B cell (primary cell): ENCODE results near the gene INKA2. TPM values are rescaled to one million over a fixed set of nuclear protein-coding genes. Genes with fewer than 3 reads are reported as not detected.

Source experiments
- ATAC-seq: fragments of 200-7000 bp; cut with Tn5 transposase; one replicate; pipeline ENCODE4 v1.10.0; 2021; ENCODE audit warnings: low read depth, mild to moderate bottlenecking, moderate number of reproducible peaks, moderate library complexity
- CTCF ChIA-PET: fragments of 350-600 bp; sonication (Branson Sonifier 250); formaldehyde crosslinking; loops from one replicate; lab custom pipeline; 2021; ENCODE audit warnings: antibody characterized with exemption, inconsistent platforms; lab: Charles Lee
- POLR2A ChIA-PET: fragments of 350-600 bp; sonication (Branson Sonifier 250); formaldehyde crosslinking; loops from one replicate; lab custom pipeline; 2021; ENCODE audit warnings: antibody characterized with exemption; lab: Charles Lee
- DNase-seq: peaks from one replicate; pipeline ENCODE4 v3.0.0; 2013
- H2AFZ ChIP-seq: 2 replicates; pipeline ENCODE4 v1.6.1; 2012; ENCODE audit warnings: mild to moderate bottlenecking, low read depth, low read length; ENCODE audit not compliant: insufficient read depth, poor library complexity, severe bottlenecking
- H3K27ac ChIP-seq, 2 donors: 1 replicate in 1 of 2; 2 replicates in 1 of 2; pipeline ENCODE4 v1.5.1; 2012 to 2013; ENCODE audit warnings: low read length in 2 of 2, mild to moderate bottlenecking in 2 of 2, moderate library complexity in 1 of 2
- H3K27me3 ChIP-seq, 4 experiments: fragments of 200-600 bp in 1 of 4; sonication (generic) in 1 of 4; replicated peaks in 1 of 4; 1 replicate in 2 of 4; 2 replicates in 2 of 4; pipeline versions ENCODE4 v1.6.1 to v1.7.0; 2013 to 2016; ENCODE audit warnings: low read length in 3 of 4, mild to moderate bottlenecking in 2 of 4, mixed read lengths in 1 of 4, moderate library complexity in 1 of 4; ENCODE audit not compliant: insufficient read depth in 4 of 4, control insufficient read depth in 3 of 4; ENCODE audit errors: control extremely low read depth in 1 of 4
- H3K36me3 ChIP-seq, 2 experiments: replicated peaks in 1 of 2; 1 replicate in 1 of 2; 2 replicates in 1 of 2; pipeline versions ENCODE4 v1.6.1 to v1.7.1; 2013; ENCODE audit warnings: low read length in 1 of 2; ENCODE audit not compliant: insufficient read depth in 2 of 2, control insufficient read depth in 1 of 2; ENCODE audit errors: control extremely low read depth in 1 of 2, extremely low read depth in 1 of 2
- H3K4me1 ChIP-seq, 2 donors: fragments of 200-600 bp in 1 of 2; sonication (generic) in 1 of 2; 1 replicate in 1 of 2; 2 replicates in 1 of 2; pipeline versions ENCODE4 v1.5.1 to v1.6.1; 2013 to 2017; ENCODE audit warnings: low read length in 2 of 2; ENCODE audit not compliant: control insufficient read depth in 2 of 2, insufficient read depth in 2 of 2
- H3K4me2 ChIP-seq: replicated peaks from 2 replicates; pipeline ENCODE3; 2012; ENCODE audit warnings: mild to moderate bottlenecking, low read depth, low read length; ENCODE audit not compliant: poor library complexity, severe bottlenecking
- H3K4me3 ChIP-seq, 5 experiments: fragments of 200-600 bp in 1 of 5; sonication (generic) in 1 of 5; 1 replicate in 3 of 5; 2 replicates in 2 of 5; pipeline versions ENCODE4 v1.5.1 to v1.7.0; 2011 to 2016; ENCODE audit warnings: low read length in 4 of 5, mild to moderate bottlenecking in 4 of 5, low read depth in 2 of 5, control low read depth in 1 of 5, moderate library complexity in 1 of 5; ENCODE audit not compliant: insufficient read depth in 1 of 5; ENCODE audit errors: control extremely low read depth in 1 of 5, extremely low read depth in 1 of 5
- H3K79me2 ChIP-seq: fragments of 200-600 bp; sonication (generic); one replicate; pipeline ENCODE4 v1.6.0; 2016; ENCODE audit warnings: low read length; ENCODE audit not compliant: control insufficient read depth, insufficient read depth
- H3K9ac ChIP-seq: fragments of 200-600 bp; sonication (generic); 2 replicates; pipeline ENCODE4 v1.6.1; 2017; ENCODE audit warnings: mild to moderate bottlenecking, low read length, moderate library complexity
- H3K9me3 ChIP-seq, 3 donors: one replicate each; pipeline versions ENCODE4 v1.6.1 to v1.7.1; 2013; ENCODE audit warnings: low read length in 2 of 3; ENCODE audit not compliant: control insufficient read depth in 2 of 3, insufficient read depth in 1 of 3; ENCODE audit errors: control extremely low read depth in 1 of 3
- H4K20me1 ChIP-seq: 2 replicates; pipeline ENCODE4 v1.6.0; 2012; ENCODE audit warnings: mild to moderate bottlenecking, low read length; ENCODE audit not compliant: insufficient read depth, control insufficient read depth, poor library complexity, severe bottlenecking
- H3K27ac Mint-ChIP-seq: one replicate; pipeline ENCODE4 v1.8.0; 2021; ENCODE audit warnings: mixed read lengths
- H3K27me3 Mint-ChIP-seq: one replicate; pipeline ENCODE4 v1.8.0; 2021; ENCODE audit warnings: mixed read lengths
- H3K4me1 Mint-ChIP-seq: one replicate; pipeline ENCODE4 v1.8.0; 2021; ENCODE audit warnings: mixed read lengths
- H3K4me3 Mint-ChIP-seq: one replicate; pipeline ENCODE4 v1.8.0; 2021; ENCODE audit warnings: mixed read lengths
- H3K9me3 Mint-ChIP-seq: one replicate; pipeline ENCODE4 v1.8.0; 2022; ENCODE audit warnings: mixed read lengths; ENCODE audit not compliant: insufficient read depth
- CTCF ChIP-seq: fragments of 200-600 bp; IDR thresholded peaks from one replicate; pipeline ENCODE4 v1.8.0; 2022; ENCODE audit warnings: antibody characterized with exemption, mild to moderate bottlenecking
- EZH2 ChIP-seq: IDR thresholded peaks from 2 replicates; pipeline ENCODE4 v1.6.1; 2012; ENCODE audit warnings: borderline replicate concordance, low read depth, mild to moderate bottlenecking, moderate library complexity, low read length; ENCODE audit not compliant: insufficient read depth, poor library complexity, severe bottlenecking
- WGBS: methylation state at CpG from one replicate; pipeline ENCODE4 v1.1.5; 2013; ENCODE audit warnings: missing lambda C conversion rate; ENCODE audit not compliant: insufficient coverage; 5-methylcytosine and 5-hydroxymethylcytosine counted together
- intact Hi-C: fragments of 100-400 bp; cut with micrococcal nuclease; formaldehyde crosslinking; loops from one replicate; pipeline ENCODE4 v1.10.0; 2022
- polyA plus RNA-seq: library from polyadenylated mRNA; depleted of rRNA; stranded (reverse); fragments of >200 nt; gene quantifications from 2 replicates; pipeline ENCODE4 v1.2.3, GENCODE V29; 2012
- total RNA-seq, 2 donors: library from RNA; stranded (reverse); fragments of 120-200 nt in 1 of 2; gene quantifications; 1 replicate in 1 of 2; 2 replicates in 1 of 2; pipeline versions ENCODE4 v1.2.3 to v1.2.4, GENCODE V29; 2013 to 2022

INKA2 gene
- total and polyA plus RNA-seq, 2 donors (not counting 1 experiment from before 2014, with no cell fraction given), result 0.67 to 6.4 TPM

GRCh38 chr1:111720977-111721786, 18.0 kb downstream of the INKA2 start:
- 85% methylated on average over 7 of the region's 10 CpGs for WGBS
- H3K4me1 Mint-ChIP-seq, result peaks cover 21% of the 10 kb centered on the region
- H3K27ac Mint-ChIP-seq, result peak overlapping the region; percentile 37

More at GRCh38 chr1:111720977-111721786, 18.0 kb downstream of the INKA2 start:
- intact Hi-C loops, result no loop called here
- Histone ChIP-seq H3K27me3 (no peaks in the 10 kb centered on the region), H3K4me3 (no peak overlapping the region), H3K4me2 (no peak overlapping the region), H3K27ac (no peak overlapping the region), H3K36me3 (peaks cover 2 to 9% of the 10 kb centered on the region in 2 experiments), H3K4me1 (peaks cover 12 to 19% of the 10 kb centered on the region in 2 donors), H4K20me1 (no peaks in the 10 kb centered on the region), H3K9ac (no peak overlapping the region), H3K9me3 (no peaks in the 10 kb centered on the region), H3K79me2 (no peaks in the 10 kb centered on the region), H2AFZ (no peak overlapping the region)
- ATAC-seq, result no peak
- H3K4me3 Mint-ChIP-seq, result no peak overlapping the region
- DNase-seq, result no peak
- CTCF ChIA-PET, result interaction anchor here (0.9 to 2.8 kb wide), 3 partner anchors 26 to 48 kb away, joined by 3 to 8 read pairs (median 5); no protein-coding TSS in a partner anchor
- no peaks in the 10 kb centered on the region for H3K27me3 Mint-ChIP-seq
- TF ChIP-seq CTCF (no peak), EZH2 (no peak)
- H3K9me3 Mint-ChIP-seq, result no peaks in the 10 kb centered on the region
- POLR2A ChIA-PET, result no interaction called here
